Astrocyte (in vitro differentiated cells and primary cell): Measurements from ENCODE around the gene RUBCNL. TPM values are rescaled to one million over a fixed set of nuclear protein-coding genes. Genes with fewer than 3 reads are reported as not detected.

Experiments
- DNase-seq: peaks from one replicate; pipeline ENCODE4 v3.0.0-alpha.2; 2010; ENCODE audit warnings: low read depth
- FAIRE-seq: peaks from 2 replicates; lab custom pipeline; 2011; peaks lifted over from hg19 to GRCh38; lab: Jason Lieb, UNC
- H2AFZ ChIP-seq: 2 replicates; pipeline ENCODE4 v1.6.0; 2012; ENCODE audit warnings: low read depth, low read length, inconsistent platforms
- H3K27ac ChIP-seq: 2 replicates; pipeline ENCODE4 v1.5.1; 2011; ENCODE audit warnings: low read depth, low read length, inconsistent platforms
- H3K27me3 ChIP-seq: 2 replicates; pipeline ENCODE4 v1.6.0; 2011; ENCODE audit warnings: low read length, inconsistent platforms; ENCODE audit not compliant: insufficient read depth
- H3K36me3 ChIP-seq: 2 replicates; pipeline ENCODE4 v1.5.1; 2011; ENCODE audit warnings: low read length, inconsistent platforms; ENCODE audit not compliant: insufficient read depth
- H3K4me1 ChIP-seq: 2 replicates; pipeline ENCODE4 v1.5.1; 2011; ENCODE audit warnings: low read length, inconsistent platforms; ENCODE audit not compliant: insufficient read depth
- H3K4me2 ChIP-seq: 2 replicates; pipeline ENCODE4 v1.6.0; 2012; ENCODE audit warnings: low read length, inconsistent platforms
- H3K4me3 ChIP-seq: 2 replicates; pipeline ENCODE4 v1.5.1; 2011; ENCODE audit warnings: low read depth, mild to moderate bottlenecking, low read length, inconsistent platforms; ENCODE audit not compliant: insufficient read depth
- H3K79me2 ChIP-seq: 2 replicates; pipeline ENCODE4 v1.6.0; 2012; ENCODE audit warnings: mild to moderate bottlenecking, low read length, inconsistent platforms; ENCODE audit not compliant: insufficient read depth
- H3K9ac ChIP-seq: 2 replicates; pipeline ENCODE4 v1.6.0; 2012; ENCODE audit warnings: mild to moderate bottlenecking, low read length, inconsistent platforms
- H3K9me3 ChIP-seq: 2 replicates; pipeline ENCODE4 v1.5.1; 2012; ENCODE audit warnings: low read depth, mild to moderate bottlenecking, low read length, inconsistent platforms; ENCODE audit not compliant: insufficient read depth
- H4K20me1 ChIP-seq: 2 replicates; pipeline ENCODE4 v1.6.0; 2012; ENCODE audit warnings: low read length, inconsistent platforms; ENCODE audit not compliant: insufficient read depth
- H3K27ac Mint-ChIP-seq: one replicate; pipeline ENCODE4 v1.8.0; 2021; ENCODE audit warnings: mild to moderate bottlenecking, mixed read lengths; ENCODE audit not compliant: unreplicated experiment
- H3K27me3 Mint-ChIP-seq: one replicate; pipeline ENCODE4 v1.8.0; 2021; ENCODE audit warnings: low read depth, mixed read lengths; ENCODE audit not compliant: unreplicated experiment
- H3K36me3 Mint-ChIP-seq: one replicate; pipeline ENCODE4 v1.8.0; 2021; ENCODE audit warnings: low read depth, mixed read lengths; ENCODE audit not compliant: unreplicated experiment
- H3K4me1 Mint-ChIP-seq: one replicate; pipeline ENCODE4 v1.8.0; 2021; ENCODE audit warnings: low read depth, mixed read lengths; ENCODE audit not compliant: unreplicated experiment
- H3K4me3 Mint-ChIP-seq: one replicate; pipeline ENCODE4 v1.8.0; 2021; ENCODE audit warnings: mild to moderate bottlenecking, moderate library complexity, mixed read lengths; ENCODE audit not compliant: unreplicated experiment
- H3K9me3 Mint-ChIP-seq: one replicate; pipeline ENCODE4 v1.8.0; 2021; ENCODE audit warnings: mild to moderate bottlenecking, mixed read lengths; ENCODE audit not compliant: unreplicated experiment
- EZH2 ChIP-seq: IDR thresholded peaks from 2 replicates; pipeline ENCODE4 v1.6.1; 2012; ENCODE audit warnings: mild to moderate bottlenecking, low read length, inconsistent platforms; ENCODE audit not compliant: insufficient read depth
- total RNA-seq: library from RNA; stranded (reverse); gene quantifications from 2 replicates; pipeline ENCODE4 v1.2.1, GENCODE V29; 2021
- TF ChIP-seq, protein P1 (sequence below): IDR thresholded peaks from 2 replicates; pipeline ENCODE4 v1.5.1; 2011; ENCODE audit warnings: low read depth, mild to moderate bottlenecking, inconsistent platforms, low read length, moderate library complexity; ENCODE audit not compliant: insufficient read depth

Gene RUBCNL
- total RNA-seq, 1 donor from 2014 or later, result 1.5 TPM

DNA sequence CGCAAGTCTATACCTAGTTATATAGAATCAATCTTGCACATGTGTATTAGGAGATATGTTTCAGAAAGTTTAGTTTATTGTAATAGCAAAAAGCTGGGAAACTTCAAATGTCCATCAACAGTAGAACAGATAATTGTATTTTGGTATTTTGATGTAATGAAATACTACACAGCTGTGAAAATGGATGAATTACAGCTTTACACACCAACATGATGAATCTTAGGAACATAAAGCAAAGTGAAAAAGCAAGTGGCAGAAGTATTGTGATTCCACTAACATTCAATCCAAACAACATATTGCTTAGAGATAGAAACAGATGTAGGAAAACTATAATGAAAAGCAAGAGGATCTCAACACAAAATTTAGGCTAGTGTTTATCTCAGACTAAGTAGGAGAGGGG, 72.5 kb downstream of the RUBCNL start:
- no peak for DNase-seq
- no peak overlapping the region for H3K4me3 ChIP-seq
- no peak overlapping the region for H3K4me3 Mint-ChIP-seq
- no peak for TF ChIP-seq EZH2
- TF ChIP-seq, protein P1, sequence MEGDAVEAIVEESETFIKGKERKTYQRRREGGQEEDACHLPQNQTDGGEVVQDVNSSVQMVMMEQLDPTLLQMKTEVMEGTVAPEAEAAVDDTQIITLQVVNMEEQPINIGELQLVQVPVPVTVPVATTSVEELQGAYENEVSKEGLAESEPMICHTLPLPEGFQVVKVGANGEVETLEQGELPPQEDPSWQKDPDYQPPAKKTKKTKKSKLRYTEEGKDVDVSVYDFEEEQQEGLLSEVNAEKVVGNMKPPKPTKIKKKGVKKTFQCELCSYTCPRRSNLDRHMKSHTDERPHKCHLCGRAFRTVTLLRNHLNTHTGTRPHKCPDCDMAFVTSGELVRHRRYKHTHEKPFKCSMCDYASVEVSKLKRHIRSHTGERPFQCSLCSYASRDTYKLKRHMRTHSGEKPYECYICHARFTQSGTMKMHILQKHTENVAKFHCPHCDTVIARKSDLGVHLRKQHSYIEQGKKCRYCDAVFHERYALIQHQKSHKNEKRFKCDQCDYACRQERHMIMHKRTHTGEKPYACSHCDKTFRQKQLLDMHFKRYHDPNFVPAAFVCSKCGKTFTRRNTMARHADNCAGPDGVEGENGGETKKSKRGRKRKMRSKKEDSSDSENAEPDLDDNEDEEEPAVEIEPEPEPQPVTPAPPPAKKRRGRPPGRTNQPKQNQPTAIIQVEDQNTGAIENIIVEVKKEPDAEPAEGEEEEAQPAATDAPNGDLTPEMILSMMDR, result no peak
- no peak overlapping the region for H2AFZ ChIP-seq
- H3K4me1 ChIP-seq, result no peaks in the 10 kb centered on the region
- peaks cover 9% of the 10 kb centered on the region for H3K27me3 ChIP-seq
- no peak for FAIRE-seq
- no peaks in the 10 kb centered on the region for H3K79me2 ChIP-seq
- no peaks in the 10 kb centered on the region for H3K27me3 Mint-ChIP-seq
- no peaks in the 10 kb centered on the region for H3K4me1 Mint-ChIP-seq
- no peaks in the 10 kb centered on the region for H4K20me1 ChIP-seq
- no peaks in the 10 kb centered on the region for H3K36me3 ChIP-seq
- H3K9me3 Mint-ChIP-seq, result peaks cover 3% of the 10 kb centered on the region
- no peaks in the 10 kb centered on the region for H3K9me3 ChIP-seq
- H3K4me2 ChIP-seq, result no peak overlapping the region
- H3K27ac ChIP-seq, result no peak overlapping the region
- H3K36me3 Mint-ChIP-seq, result no peaks in the 10 kb centered on the region
- H3K9ac ChIP-seq, result no peak overlapping the region
- no peak overlapping the region for H3K27ac Mint-ChIP-seq

DNA sequence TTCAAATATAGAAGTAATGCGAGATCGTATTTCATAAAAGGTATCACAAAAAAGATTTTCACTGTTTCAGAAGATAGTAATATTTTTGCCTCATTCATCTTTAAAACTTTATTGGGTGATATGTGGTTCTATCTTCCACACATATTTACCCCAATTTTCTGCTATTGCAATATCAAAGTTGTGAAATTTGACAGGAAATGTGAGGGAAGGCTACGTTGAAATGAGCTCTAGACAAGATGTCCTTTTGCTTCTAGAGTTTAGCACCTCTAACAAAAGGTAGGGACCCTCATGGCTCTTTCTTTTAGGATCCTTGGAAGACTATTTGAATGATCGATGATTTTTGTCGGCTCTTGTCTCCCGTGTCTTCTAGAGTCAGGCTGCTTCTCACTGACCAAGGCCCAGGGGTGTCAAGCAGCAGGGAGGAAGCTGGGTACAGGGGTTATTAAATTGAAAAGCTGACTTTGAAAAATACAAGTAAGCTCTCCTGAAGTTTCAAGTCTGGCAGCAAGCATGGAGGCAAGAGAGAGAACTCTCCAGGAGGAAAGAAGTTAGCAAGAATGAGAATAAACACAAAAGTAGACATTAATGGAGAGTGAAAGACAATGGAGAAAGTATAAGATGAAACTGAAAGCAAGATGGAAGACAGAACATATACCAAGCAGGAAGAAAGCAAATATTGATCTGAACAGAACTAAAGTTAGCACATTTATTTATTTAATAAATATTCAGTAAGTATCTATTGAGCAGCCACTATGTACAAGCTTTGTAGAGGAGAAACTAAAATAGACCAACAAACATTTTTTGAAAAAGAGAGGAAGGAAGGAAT, 73.4 kb downstream of the RUBCNL start:
- Histone ChIP-seq H2AFZ (no peak overlapping the region), H3K4me1 (no peaks in the 10 kb centered on the region), H3K9ac (no peak overlapping the region), H3K9me3 (no peaks in the 10 kb centered on the region), H3K4me3 (no peak overlapping the region), H3K27ac (no peak overlapping the region), H3K27me3 (peaks cover 9% of the 10 kb centered on the region), H3K36me3 (no peaks in the 10 kb centered on the region), H3K4me2 (no peak overlapping the region), H4K20me1 (no peaks in the 10 kb centered on the region), H3K79me2 (no peaks in the 10 kb centered on the region)
- Mint-ChIP-seq H3K27ac (no peak overlapping the region), H3K9me3 (peaks cover 3% of the 10 kb centered on the region), H3K36me3 (no peaks in the 10 kb centered on the region), H3K4me1 (no peaks in the 10 kb centered on the region), H3K4me3 (no peak overlapping the region), H3K27me3 (no peaks in the 10 kb centered on the region)
- no peak for TF ChIP-seq EZH2
- TF ChIP-seq, protein P1, result no peak
- DNase-seq (no peak), FAIRE-seq (no peak)

DNA sequence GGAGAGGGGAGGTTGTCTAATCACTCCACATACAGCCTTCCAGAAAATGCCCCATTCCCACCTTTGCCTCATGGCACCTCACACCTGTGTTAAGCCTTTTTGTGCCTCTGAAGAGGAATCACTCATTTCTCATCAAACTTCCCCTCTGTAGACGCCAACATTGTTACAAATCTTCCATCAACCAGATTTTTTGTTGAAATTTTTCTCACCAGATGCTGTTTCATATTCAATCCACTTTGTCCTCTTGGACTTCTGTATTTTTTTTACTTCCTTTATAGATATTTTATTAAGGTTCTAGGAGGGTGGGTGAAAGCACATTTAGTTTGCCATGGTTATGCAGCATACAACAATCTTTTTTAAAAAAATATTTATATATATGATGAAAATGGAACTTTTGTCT, 74.0 kb downstream of the RUBCNL start:
- no peak overlapping the region for H3K4me3 Mint-ChIP-seq
- TF ChIP-seq, protein P1, result no peak
- no peak for TF ChIP-seq EZH2
- Histone ChIP-seq H3K27ac (no peak overlapping the region), H4K20me1 (no peaks in the 10 kb centered on the region), H3K9ac (no peak overlapping the region), H3K36me3 (no peaks in the 10 kb centered on the region), H3K79me2 (no peaks in the 10 kb centered on the region), H3K4me3 (no peak overlapping the region), H2AFZ (no peak overlapping the region), H3K4me1 (no peaks in the 10 kb centered on the region), H3K9me3 (no peaks in the 10 kb centered on the region), H3K4me2 (no peak overlapping the region), H3K27me3 (peaks cover 6% of the 10 kb centered on the region)
- H3K27ac Mint-ChIP-seq, result no peak overlapping the region
- H3K36me3 Mint-ChIP-seq, result no peaks in the 10 kb centered on the region
- FAIRE-seq (no peak), DNase-seq (no peak)
- H3K4me1 Mint-ChIP-seq, result no peaks in the 10 kb centered on the region
- H3K9me3 Mint-ChIP-seq, result peaks cover 3% of the 10 kb centered on the region
- H3K27me3 Mint-ChIP-seq, result no peaks in the 10 kb centered on the region
